SK-N-SH (cell line): Measurements from ENCODE around the gene UBR3. TPM values are rescaled to one million over a fixed set of nuclear protein-coding genes. Genes with fewer than 3 reads are reported as not detected.

ENCODE experiments used
- CTCF ChIA-PET: fragments of 300-600, 350-600 bp; formaldehyde crosslinking; extraction: SDS; loops from one replicate; lab custom pipeline; 2021; lab: Yijun Ruan, JAX
- POLR2A ChIA-PET: fragments of 350-600 bp; sonication (Branson Sonifier 250); formaldehyde crosslinking; extraction: SDS; loops from one replicate; lab custom pipeline; 2020; ENCODE audit warnings: antibody characterized with exemption, inconsistent platforms; lab: Yijun Ruan, JAX
- DNase-seq: peaks from one replicate; pipeline ENCODE4 v3.0.0; 2012
- H2AFZ ChIP-seq: fragments of 200-600 bp; sonication (generic); 2 replicates; pipeline ENCODE4 v1.8.1; 2016; ENCODE audit warnings: antibody characterized with exemption, mild to moderate bottlenecking, low read depth
- H3F3A ChIP-seq: fragments of 200-600 bp; sonication (generic); replicated peaks from 2 replicates; pipeline ENCODE3; 2016; ENCODE audit warnings: antibody characterized with exemption, mild to moderate bottlenecking; ENCODE audit not compliant: insufficient read depth
- H3K27ac ChIP-seq, 2 experiments: fragments of 200-500 bp in 1 of 2; fragments of 200-600 bp in 1 of 2; sonication (Bioruptor generic) in 1 of 2; sonication (generic), shearing (Covaris generic) in 1 of 2; 2 replicates each; pipeline versions ENCODE4 v1.5.1 to v1.6.1; 2014 to 2016; ENCODE audit warnings: low read depth in 2 of 2, inconsistent platforms in 1 of 2, low read length in 1 of 2, mild to moderate bottlenecking in 1 of 2, mixed read lengths in 1 of 2
- H3K27me3 ChIP-seq: fragments of 200-600 bp; sonication (generic), shearing (Covaris generic); 2 replicates; pipeline ENCODE4 v1.6.1; 2016; ENCODE audit warnings: mixed run types; ENCODE audit not compliant: insufficient read depth
- H3K36me3 ChIP-seq, 2 experiments: fragments of 200-500 bp in 1 of 2; fragments of 200-600 bp in 1 of 2; sonication (Bioruptor generic) in 1 of 2; sonication (generic) in 1 of 2; replicated peaks in 1 of 2; 2 replicates each; pipeline versions ENCODE3 to v1.5.1; 2014 to 2016; ENCODE audit warnings: low read length in 1 of 2, mild to moderate bottlenecking in 1 of 2; ENCODE audit not compliant: insufficient read depth in 2 of 2, control insufficient read depth in 1 of 2
- H3K4me1 ChIP-seq, 2 experiments: fragments of 200-500 bp in 1 of 2; fragments of 200-600 bp in 1 of 2; sonication (Bioruptor generic) in 1 of 2; sonication (generic), shearing (Covaris generic) in 1 of 2; 2 replicates each; pipeline versions ENCODE4 v1.5.1 to v1.6.1; 2014 to 2016; ENCODE audit warnings: low read depth in 1 of 2, low read length in 1 of 2, mixed run types in 1 of 2; ENCODE audit not compliant: insufficient read depth in 2 of 2, control insufficient read depth in 1 of 2
- H3K4me2 ChIP-seq: fragments of 200-600 bp; sonication (generic), shearing (Covaris generic); 2 replicates; pipeline ENCODE4 v1.6.1; 2017; ENCODE audit warnings: mixed run types
- H3K4me3 ChIP-seq, 2 experiments: fragments of 200-500 bp in 1 of 2; fragments of 200-600 bp in 1 of 2; sonication (Bioruptor generic) in 1 of 2; sonication (generic), shearing (Covaris generic) in 1 of 2; 2 replicates each; pipeline versions ENCODE4 v1.5.1 to v1.8.1; 2014 to 2016; ENCODE audit warnings: low read depth in 2 of 2, inconsistent platforms in 1 of 2, low read length in 1 of 2, mild to moderate bottlenecking in 1 of 2, mixed read lengths in 1 of 2, moderate library complexity in 1 of 2
- H3K79me2 ChIP-seq: fragments of 200-600 bp; sonication (generic); 2 replicates; pipeline ENCODE4 v1.8.1; 2017; ENCODE audit warnings: mild to moderate bottlenecking; ENCODE audit not compliant: insufficient read depth
- H3K9ac ChIP-seq: fragments of 200-600 bp; sonication (generic); 2 replicates; pipeline ENCODE4 v1.6.1; 2017; ENCODE audit warnings: mixed run types
- H3K9me2 ChIP-seq: fragments of 200-600 bp; sonication (generic); 2 replicates; pipeline ENCODE4 v1.6.1; 2017; ENCODE audit warnings: mixed run types
- H3K9me3 ChIP-seq: fragments of 200-600 bp; sonication (generic); 2 replicates; pipeline ENCODE4 v1.6.1; 2017; ENCODE audit warnings: mixed run types, mild to moderate bottlenecking, moderate library complexity
- H4K20me1 ChIP-seq: fragments of 200-600 bp; sonication (generic); 2 replicates; pipeline ENCODE4 v1.6.1; 2017; ENCODE audit warnings: mild to moderate bottlenecking, mixed run types; ENCODE audit not compliant: insufficient read depth
- ELF1 ChIP-seq: IDR thresholded peaks from 2 replicates; pipeline ENCODE4 v1.4.0; 2012
- EP300 ChIP-seq, 2 experiments: IDR thresholded peaks; 2 replicates each; pipeline versions ENCODE4 v1.4.0 to v1.6.1; 2012; ENCODE audit warnings: borderline replicate concordance in 1 of 2, low read depth in 1 of 2, low read length in 1 of 2
- EZH2phosphoT487 ChIP-seq: fragments of 200-600 bp; sonication (generic); IDR thresholded peaks from 2 replicates; pipeline ENCODE4 v1.6.1; 2017; ENCODE audit warnings: low read depth, mixed run types, mild to moderate bottlenecking, antibody characterized with exemption, moderate library complexity, borderline replicate concordance
- GABPA ChIP-seq: IDR thresholded peaks from 2 replicates; pipeline ENCODE4 v1.4.0; 2012; ENCODE audit warnings: low read depth, mild to moderate bottlenecking
- IRF3 ChIP-seq: fragments of 150-350 bp; IDR thresholded peaks from 2 replicates; pipeline ENCODE4 v1.6.1; 2016; ENCODE audit warnings: mild to moderate bottlenecking, low read depth, low read length
- MEF2A ChIP-seq: IDR thresholded peaks from 2 replicates; pipeline ENCODE4 v1.4.0; 2012; ENCODE audit warnings: low read depth, borderline replicate concordance
- PBX3 ChIP-seq: IDR thresholded peaks from 2 replicates; pipeline ENCODE4; 2012
- POLR2AphosphoS5 ChIP-seq: IDR thresholded peaks from 2 replicates; pipeline ENCODE4 v1.6.1; 2012; ENCODE audit warnings: low read depth, low read length
- RAD21 ChIP-seq: IDR thresholded peaks from 2 replicates; pipeline ENCODE4 v1.6.1; 2012; ENCODE audit warnings: mild to moderate bottlenecking, low read length
- RCOR1 ChIP-seq: fragments of 150-350 bp; IDR thresholded peaks from 2 replicates; pipeline ENCODE4 v1.6.1; 2017; ENCODE audit warnings: antibody characterized with exemption, low read length
- SMC3 ChIP-seq: IDR thresholded peaks from 2 replicates; pipeline ENCODE4 v1.6.1; 2012; ENCODE audit warnings: low read depth, low read length, improper control_type of control experiment
- TCF12 ChIP-seq: IDR thresholded peaks from 2 replicates; pipeline ENCODE4 v1.4.0; 2012
- USF1 ChIP-seq: IDR thresholded peaks from 2 replicates; pipeline ENCODE4 v1.4.0; 2012; ENCODE audit warnings: low read depth, borderline replicate concordance
- USF2 ChIP-seq: fragments of 150-350 bp; IDR thresholded peaks from 2 replicates; pipeline ENCODE4 v1.6.1; 2017; ENCODE audit warnings: antibody characterized with exemption, low read length, low read depth, borderline replicate concordance
- WGBS: methylation state at CpG from one replicate; pipeline ENCODE4 v1.1.6; 2017; ENCODE audit warnings: low lambda C conversion rate; 5-methylcytosine and 5-hydroxymethylcytosine counted together
- polyA plus RNA-seq, 3 experiments: library from polyadenylated mRNA; depleted of rRNA; stranded (reverse); fragments of >200 nt; gene quantifications; 2 replicates each; pipeline ENCODE4 v1.2.3, GENCODE V29; 2012

The UBR3 gene
- polyA plus RNA-seq, 1 of the 3 experiments (the other 2 are of a cell fraction): 5.2 TPM

DNA sequence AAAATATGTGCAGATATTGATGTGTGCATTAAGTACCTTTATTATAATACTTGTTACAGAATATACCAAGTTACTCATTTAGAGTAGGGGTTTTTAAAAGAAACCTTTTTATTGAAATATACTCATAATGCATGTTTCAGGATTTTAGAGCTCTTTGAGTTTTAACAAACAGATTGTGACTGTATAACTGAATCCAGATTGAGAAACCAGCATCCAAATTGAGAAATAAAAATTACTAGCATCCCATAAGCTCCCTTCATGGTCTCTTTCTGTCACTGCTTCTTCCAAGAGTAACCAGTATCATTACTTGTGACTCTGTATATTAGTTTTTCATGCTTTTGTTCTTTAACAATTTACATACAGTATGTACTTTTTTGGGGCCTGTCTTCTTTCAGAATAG lies 156.9 kb downstream of the UBR3 start:
- no peak for DNase-seq
- ChIA-PET CTCF (no interaction called here), POLR2A (no interaction called here)
- H2AFZ ChIP-seq: no peak overlapping the region
- no peaks in the 10 kb centered on the region for H4K20me1 ChIP-seq
- H3K27me3 ChIP-seq: no peaks in the 10 kb centered on the region
- H3K4me3 ChIP-seq: no peak overlapping the region
- H3K9me2 ChIP-seq: no peaks in the 10 kb centered on the region
- H3K36me3 ChIP-seq: peaks cover 6 to 28% of the 10 kb centered on the region in 2 experiments
- no peak overlapping the region for H3K27ac ChIP-seq
- H3K4me1 ChIP-seq: no peaks in the 10 kb centered on the region
- H3K4me2 ChIP-seq: no peak overlapping the region
- no peak overlapping the region for H3K9ac ChIP-seq
- H3K79me2 ChIP-seq: no peaks in the 10 kb centered on the region
- H3F3A ChIP-seq: no peaks in the 10 kb centered on the region
- no peak for TF ChIP-seq RAD21
- no peak for TF ChIP-seq EZH2phosphoT487
- no peak for TF ChIP-seq TCF12
- TF ChIP-seq PBX3: no peak
- TF ChIP-seq USF2: no peak
- no peak for TF ChIP-seq GABPA
- TF ChIP-seq USF1: no peak
- no peak for TF ChIP-seq EP300 (IDR thresholded peaks at IDR 0.05; ENCODE audit: borderline replicate concordance in 1 of 2, low read depth in 1 of 2, low read length in 1 of 2)
- no peak for TF ChIP-seq POLR2AphosphoS5
- no peak for TF ChIP-seq SMC3
- no peak for TF ChIP-seq IRF3
- TF ChIP-seq MEF2A: no peak
- TF ChIP-seq ELF1: no peak
- H3K9me3 ChIP-seq: no peaks in the 10 kb centered on the region

GRCh38 chr2:169994752-169995151 lies 167.5 kb downstream of the UBR3 start:
- Histone ChIP-seq H3K4me3 (no peak overlapping the region), H3K4me1 (peaks cover 6 to 10% of the 10 kb centered on the region in 2 experiments; a peak in 2 of 4 replicates), H3K4me2 (no peak overlapping the region), H2AFZ (no peak overlapping the region), H4K20me1 (no peaks in the 10 kb centered on the region), H3K9me2 (no peaks in the 10 kb centered on the region; the same call in 1 of the 2 replicates), H3K27ac (no peak overlapping the region)
- DNase-seq: no peak
- POLR2A ChIA-PET: no interaction called here
- 100% methylated on average over 2 of the region's 2 CpGs for WGBS
- TF ChIP-seq PBX3: no peak
- no peak for TF ChIP-seq RCOR1
- TF ChIP-seq, all 33 proteins: peak for 0
- peaks cover 5% of the 10 kb centered on the region for H3F3A ChIP-seq
- H3K27me3 ChIP-seq: no peaks in the 10 kb centered on the region
- no peaks in the 10 kb centered on the region for H3K9me3 ChIP-seq
- CTCF ChIA-PET: interaction anchor here (0.6 kb wide), 1 partner anchor 13 kb away, joined by 3 read pairs; no protein-coding TSS in a partner anchor
- H3K9ac ChIP-seq: no peak overlapping the region
- H3K36me3 ChIP-seq: peaks cover 5 to 19% of the 10 kb centered on the region in 2 experiments
- H3K79me2 ChIP-seq: 0 out of 2 replicates have a peak, but pooled peaks cover 3% of the 10 kb centered on the region
